DMS114 treated with DMSO at 0.1 percent for 48 hours (cell line): ENCODE measurements around the gene SNX25.
"Not testable (repeated sequence)": the region's sequence is repeated elsewhere in the genome, so short reads cannot be mapped to it uniquely, and the experiment has no call there.

Experiments used
- DNase-seq: peaks from one replicate; lab custom pipeline; 2025; ENCODE audit not compliant: unreplicated experiment; lab: John Stamatoyannopoulos, UW

The SNX25 gene

GRCh38 chr4:185304541-185304940, 95.1 kb downstream of the SNX25 start:
- DNase-seq: no peak

DNA sequence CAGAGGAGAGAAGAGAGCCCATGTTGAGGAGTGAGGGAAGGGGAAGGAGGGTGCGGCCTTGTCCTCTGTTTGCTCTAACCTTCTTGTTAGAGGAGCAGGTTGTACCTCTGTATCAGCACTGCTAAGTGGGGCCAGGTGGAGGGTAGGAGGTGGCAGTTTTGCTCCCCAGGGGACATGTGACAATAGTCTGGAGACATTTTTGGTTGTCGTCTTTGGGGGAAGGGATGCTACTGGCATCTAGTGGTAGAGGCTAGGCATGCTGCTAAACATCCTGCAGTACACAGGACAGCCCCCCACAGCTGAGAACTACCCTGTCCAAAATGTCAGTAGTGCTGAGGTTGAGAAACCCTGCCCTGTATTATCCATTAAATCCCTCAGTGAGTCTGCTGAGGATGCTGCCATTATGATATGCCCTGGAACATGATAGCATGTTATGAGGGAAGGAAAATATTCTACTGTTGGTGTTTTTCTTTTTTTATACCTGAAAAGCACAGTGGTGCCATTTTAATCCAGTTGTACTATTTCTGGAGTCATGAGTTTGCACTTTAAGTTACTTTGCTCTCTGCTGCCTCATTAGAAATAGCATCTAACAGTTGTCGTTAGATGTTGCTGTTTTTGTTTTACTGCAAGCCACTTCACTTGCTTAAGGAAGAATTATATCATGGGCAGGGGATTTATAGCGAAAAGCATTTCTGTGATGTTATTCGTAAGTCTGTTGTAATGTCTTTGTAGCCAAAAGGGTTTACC, 95.7 kb downstream of the SNX25 start:
- DNase-seq: no peak

DNA sequence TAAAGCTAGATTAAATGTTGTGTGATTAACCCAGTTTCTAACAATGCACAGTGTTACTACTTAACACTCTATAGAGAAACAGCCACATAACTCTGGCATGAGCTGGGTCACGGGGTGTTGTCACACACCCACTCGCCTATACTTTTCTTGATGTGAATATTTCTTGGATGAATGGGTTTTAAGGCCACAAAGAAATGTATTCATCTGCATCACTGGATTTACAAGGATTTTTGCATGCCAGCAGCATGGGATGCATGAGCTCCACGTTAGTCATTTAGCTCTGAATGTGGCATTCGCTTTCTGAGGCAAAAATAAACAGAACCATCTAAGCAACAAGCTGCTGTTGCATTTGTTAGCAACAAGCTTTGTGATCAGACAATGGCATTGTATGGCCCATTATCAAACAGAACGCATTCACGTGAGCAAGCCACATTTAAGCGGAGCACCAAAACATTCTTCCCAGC, 96.6 kb downstream of the SNX25 start:
- DNase-seq: no peak

- DNase-seq: no peak
These were observed 97.9 kb downstream of the SNX25 start for GRCh38 chr4:185307136-185307950.

DNA sequence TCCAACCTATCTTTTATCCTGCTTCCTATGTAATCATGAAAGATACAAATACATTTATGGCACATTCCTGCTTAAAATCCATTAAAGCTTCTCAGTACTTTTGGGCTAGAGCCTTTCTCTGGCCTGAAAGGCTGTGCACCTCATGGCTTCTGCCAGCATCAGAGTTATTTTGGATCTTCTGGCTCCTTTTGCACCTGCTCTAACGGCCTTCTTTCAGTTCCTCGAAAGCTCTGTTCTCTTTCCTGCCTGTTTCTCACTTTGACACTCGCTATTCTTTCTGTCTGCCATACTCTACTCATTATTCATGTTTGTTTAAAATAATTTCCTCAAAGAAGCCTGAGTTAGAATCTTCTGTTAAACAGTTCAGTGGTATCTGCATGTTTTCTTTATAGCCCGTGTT, 100.4 kb downstream of the SNX25 start:
- DNase-seq: no peak

DNA sequence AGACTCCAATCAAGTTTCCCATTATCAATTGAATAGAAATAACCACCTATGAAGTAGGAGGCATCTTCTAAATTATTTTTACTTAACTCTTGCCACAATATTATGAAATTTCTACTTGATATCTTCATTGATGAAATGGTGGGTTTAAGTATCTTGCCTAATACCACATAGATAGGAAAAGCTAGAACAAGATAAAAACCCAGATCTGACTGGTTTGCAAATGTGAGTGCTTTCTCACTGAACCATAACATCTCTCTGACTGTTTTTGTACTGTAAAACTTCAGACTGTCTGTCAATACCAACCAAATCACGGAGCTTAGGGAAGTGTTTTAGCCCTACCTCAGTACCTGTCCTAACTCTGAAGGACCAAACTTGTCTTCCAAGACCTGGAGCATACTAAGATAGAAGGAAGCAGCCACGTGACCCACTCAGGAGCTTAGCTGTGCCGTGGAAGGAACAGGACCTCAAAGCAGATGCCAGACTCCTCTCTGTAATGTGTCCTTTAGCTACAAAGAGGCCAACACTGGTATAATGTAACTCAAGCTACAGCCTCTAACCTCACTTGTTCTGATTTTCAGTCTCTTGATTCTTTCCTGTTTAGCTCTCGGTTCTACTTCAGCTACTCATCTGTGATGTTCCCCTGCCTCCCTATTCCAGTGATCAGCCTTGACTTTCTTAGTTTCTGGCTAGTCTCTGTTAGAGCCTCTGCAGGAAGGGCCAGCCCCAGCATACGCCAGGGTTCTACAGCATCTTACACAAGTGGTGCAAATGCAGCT, 101.9 kb downstream of the SNX25 start:
- DNase-seq: no peak

DNA sequence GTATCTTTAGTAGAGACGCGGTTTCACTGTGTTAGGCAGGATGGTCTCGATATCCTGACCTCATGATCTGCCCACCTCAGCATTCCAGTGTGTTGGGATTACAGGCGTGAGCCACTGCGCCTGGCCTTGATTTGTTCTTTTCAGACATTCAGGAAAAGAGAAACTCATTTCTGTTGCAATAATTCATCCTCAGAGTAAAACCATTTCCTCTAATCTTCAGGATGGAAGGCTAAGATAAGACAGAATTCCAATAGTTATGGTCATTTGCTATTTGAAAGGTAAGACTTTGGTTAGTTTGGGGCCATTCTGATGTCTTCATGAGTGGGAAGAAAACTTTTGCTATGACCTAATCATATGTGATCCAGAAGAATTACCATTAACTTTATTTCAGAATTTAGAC, 103.3 kb downstream of the SNX25 start:
- DNase-seq: no peak

GRCh38 chr4:185317462-185317861, 108.1 kb downstream of the SNX25 start:
- not testable (repeated sequence) for DNase-seq

- no peak for DNase-seq
These were observed 108.5 kb downstream of the SNX25 start for GRCh38 chr4:185317880-185318279.

DNA sequence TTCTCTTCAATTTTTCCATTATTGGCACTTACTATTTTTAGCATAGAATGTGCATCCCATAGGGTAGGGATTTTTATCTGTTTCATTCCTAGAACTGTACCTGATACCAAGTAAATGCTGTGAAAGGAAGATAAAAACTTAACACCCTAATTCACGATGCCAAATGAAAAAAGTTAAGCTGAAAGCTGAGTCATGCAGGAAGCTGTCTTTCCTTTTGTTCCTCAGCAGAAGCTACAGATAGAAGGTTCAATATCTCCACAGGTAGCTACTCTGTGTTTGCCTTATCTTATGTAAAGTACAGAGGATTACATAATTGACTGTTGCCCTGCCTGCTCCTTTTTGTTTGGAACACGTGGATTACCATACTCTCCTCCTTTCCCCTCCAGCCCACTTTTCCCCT, 109.3 kb downstream of the SNX25 start:
- DNase-seq: no peak

- no peak for DNase-seq
These were observed 113.4 kb downstream of the SNX25 start for GRCh38 chr4:185322803-185323202.

- no peak for DNase-seq
These were observed 114.2 kb downstream of the SNX25 start for GRCh38 chr4:185323606-185324005.

- DNase-seq: not testable (repeated sequence)
These were observed 115.0 kb downstream of the SNX25 start for GRCh38 chr4:185324361-185324760.

GRCh38 chr4:185325721-185326120, 116.3 kb downstream of the SNX25 start:
- not testable (repeated sequence) for DNase-seq

GRCh38 chr4:185328586-185328985, 119.2 kb downstream of the SNX25 start:
- DNase-seq: no peak

DNA sequence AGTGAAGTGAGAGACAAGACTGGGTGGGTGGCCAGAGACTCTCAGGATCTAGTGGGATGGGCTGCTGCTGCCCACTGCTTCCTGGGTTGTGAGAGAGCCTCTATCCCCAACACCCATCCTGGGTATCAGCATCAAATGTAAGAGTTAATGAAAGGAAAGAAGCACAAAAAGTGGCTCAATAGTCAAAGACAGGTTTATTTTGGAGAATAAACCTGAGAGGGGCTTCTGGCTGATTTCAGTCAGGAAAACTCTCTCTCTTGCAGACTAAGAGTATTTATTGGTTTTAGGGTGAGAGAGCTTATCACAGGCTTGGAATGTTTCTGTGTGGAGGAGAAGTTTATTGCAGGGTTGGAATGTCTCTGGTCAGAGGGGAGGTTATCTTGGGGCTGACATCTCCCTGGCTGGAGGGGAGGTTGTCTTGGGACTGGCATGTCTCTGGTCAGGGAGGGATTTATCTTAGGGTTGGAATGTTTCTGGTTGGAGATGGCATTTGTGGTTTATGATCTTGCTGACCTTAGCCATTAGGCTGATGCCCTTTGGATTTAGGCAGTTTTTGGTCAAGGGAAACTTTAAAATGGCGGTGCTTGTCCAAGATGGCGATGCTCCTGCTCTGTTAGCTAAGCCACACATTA, 120.6 kb downstream of the SNX25 start:
- not testable (repeated sequence) for DNase-seq

DNA sequence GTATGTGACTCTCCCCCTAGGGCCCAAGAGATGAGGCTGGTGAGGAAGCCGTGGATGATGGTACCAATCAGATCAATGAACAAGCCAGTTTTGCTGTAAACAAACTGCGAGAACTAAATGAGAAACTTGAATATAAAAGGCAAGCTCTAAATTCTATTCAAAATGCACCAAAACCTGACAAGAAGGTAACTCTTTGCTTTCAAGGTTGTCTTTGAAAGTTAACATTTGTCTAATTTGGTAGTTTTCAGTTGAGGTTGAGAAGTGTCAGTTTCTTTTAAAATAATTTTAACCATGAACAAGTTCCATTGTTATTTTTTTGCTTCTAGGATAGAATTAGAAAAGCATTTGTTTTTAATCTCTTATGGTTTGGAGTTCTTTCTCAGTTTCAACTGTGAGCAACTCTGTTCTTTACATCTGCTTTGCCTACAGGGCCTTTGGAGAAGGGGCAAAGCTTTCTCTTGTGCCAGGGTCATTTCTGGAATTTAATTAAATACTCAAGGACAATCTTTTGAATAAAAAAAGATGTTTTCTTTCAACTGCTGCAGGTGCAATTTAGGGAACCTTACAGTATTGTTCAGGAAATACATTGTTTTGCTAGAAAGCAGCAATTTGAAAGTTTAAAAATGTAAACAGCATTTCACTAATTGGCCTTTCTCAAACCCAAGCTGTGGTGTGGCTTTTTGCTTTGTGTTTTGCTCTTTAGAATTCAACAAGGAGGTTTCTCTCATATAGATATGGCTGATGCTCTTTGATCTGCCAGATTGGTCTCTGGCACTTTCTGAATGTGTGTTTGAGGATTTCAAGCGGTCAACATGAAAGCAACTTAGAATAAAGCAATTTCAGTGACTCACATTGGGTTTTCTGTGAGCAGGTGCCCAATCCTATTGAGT, 123.4 kb downstream of the SNX25 start:
- no peak for DNase-seq

DNA sequence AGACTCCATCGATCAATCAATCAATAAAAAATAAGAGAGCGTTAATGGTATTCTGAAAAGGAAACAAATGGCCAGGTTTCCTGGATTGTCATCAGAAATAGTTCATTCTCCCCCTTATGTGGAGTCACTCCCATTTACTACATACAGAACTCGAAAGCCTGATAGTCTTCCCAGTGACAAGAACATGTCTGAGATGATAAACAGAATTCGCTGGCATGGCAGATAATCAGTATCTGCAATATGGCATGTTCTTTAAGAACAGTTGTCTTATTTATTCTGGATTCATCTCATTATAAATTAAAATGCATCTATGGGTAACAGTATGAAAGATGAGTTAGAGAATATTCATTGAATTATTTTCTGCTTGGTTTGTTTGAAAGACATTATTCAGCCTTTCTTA, 124.9 kb downstream of the SNX25 start:
- DNase-seq: no peak

- DNase-seq: no peak
These were observed 126.2 kb downstream of the SNX25 start for GRCh38 chr4:185335579-185335978.

DNA sequence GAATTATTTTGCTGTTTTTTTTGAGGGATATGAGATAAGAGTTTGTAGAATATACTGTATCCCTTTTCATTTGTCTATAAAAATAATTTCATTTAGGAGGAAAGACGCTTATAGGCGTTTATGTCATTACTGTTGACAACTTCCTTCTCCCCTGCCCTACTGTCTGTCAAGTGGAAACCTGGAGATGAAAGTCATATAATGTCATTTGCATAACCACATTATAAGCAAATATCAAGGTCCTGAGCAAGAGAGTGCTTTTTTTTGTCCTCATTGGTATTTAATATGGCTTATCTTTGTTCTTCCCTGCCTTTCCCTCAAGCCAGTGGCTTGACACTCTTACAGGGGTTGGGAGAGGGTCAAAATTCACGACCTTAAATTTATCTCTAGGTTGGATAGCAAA, 130.5 kb downstream of the SNX25 start:
- DNase-seq: no peak
